Brain pericyte (primary cell): ENCODE data around the gene INPP4B.

Experiments
- DNase-seq: peaks from one replicate; pipeline ENCODE4 v3.0.0-alpha.2; 2012; ENCODE audit warnings: low read depth, low spot score

Gene INPP4B

GRCh38 chr4:142379277-142380051, 466.6 kb downstream of the INPP4B start:
- no peak for DNase-seq

- no peak for DNase-seq
Observed at GRCh38 chr4:142378179-142378578, 467.9 kb downstream of the INPP4B start.

GRCh38 chr4:142377342-142378091, 468.6 kb downstream of the INPP4B start:
- DNase-seq = no peak

GRCh38 chr4:142376204-142376603, 469.9 kb downstream of the INPP4B start:
- no peak for DNase-seq

- no peak for DNase-seq
Observed at GRCh38 chr4:142373610-142374009, 472.5 kb downstream of the INPP4B start.

- no peak for DNase-seq
Observed at GRCh38 chr4:142372530-142373260, 473.4 kb downstream of the INPP4B start.

GRCh38 chr4:142369141-142369540, 477.0 kb downstream of the INPP4B start:
- DNase-seq = no peak

GRCh38 chr4:142367418-142368180, 478.5 kb downstream of the INPP4B start:
- no peak for DNase-seq

GRCh38 chr4:142366769-142367181, 479.3 kb downstream of the INPP4B start:
- DNase-seq = peak; percentile 88

- DNase-seq = no peak
Observed at GRCh38 chr4:142365391-142365790, 480.7 kb downstream of the INPP4B start.

- DNase-seq = no peak
Observed at GRCh38 chr4:142363686-142364085, 482.4 kb downstream of the INPP4B start.

GRCh38 chr4:142361981-142362380, 484.1 kb downstream of the INPP4B start:
- DNase-seq = no peak

GRCh38 chr4:142360657-142361056, 485.4 kb downstream of the INPP4B start:
- no peak for DNase-seq

- no peak for DNase-seq
Observed at GRCh38 chr4:142358656-142359055, 487.4 kb downstream of the INPP4B start.

GRCh38 chr4:142356801-142357200, 489.3 kb downstream of the INPP4B start:
- no peak for DNase-seq

GRCh38 chr4:142356118-142356759, 489.9 kb downstream of the INPP4B start:
- no peak for DNase-seq

GRCh38 chr4:142355421-142355930, 490.6 kb downstream of the INPP4B start:
- DNase-seq = no peak

GRCh38 chr4:142354794-142355420, 491.2 kb downstream of the INPP4B start:
- DNase-seq = no peak

- DNase-seq = no peak
Observed at GRCh38 chr4:142354041-142354440, 492.1 kb downstream of the INPP4B start.

- no peak for DNase-seq
Observed at GRCh38 chr4:142353149-142353738, 492.9 kb downstream of the INPP4B start.
